Endothelial cell of umbilical vein (primary cell): ENCODE results near the gene CAPZA2. TPM values are rescaled to one million over a fixed set of nuclear protein-coding genes. Genes with fewer than 3 reads are reported as not detected.

Source experiments
- BruUV-seq: library from RNA; stranded (reverse); fragments of 400-500 nt; replicated peaks from 2 replicates; lab custom pipeline; 2021; lab: Mats Ljungman, UMichigan
- CTCF ChIA-PET: fragments of 300-600, 350-600 bp; sonication (Branson Sonifier 250); formaldehyde crosslinking; loops from one replicate; lab custom pipeline; 2021; ENCODE audit warnings: antibody characterized with exemption, inconsistent platforms; lab: Charles Lee
- POLR2A ChIA-PET: fragments of 300-600, 350-600 bp; sonication (Branson Sonifier 250); formaldehyde crosslinking; loops from one replicate; lab custom pipeline; 2021; ENCODE audit warnings: antibody characterized with exemption, inconsistent platforms; lab: Charles Lee
- DNase-seq: peaks from one replicate; pipeline ENCODE4 v3.0.0-alpha.2; 2011; ENCODE audit warnings: low read depth, low spot score
- FAIRE-seq: peaks from 2 replicates; lab custom pipeline; 2011; peaks lifted over from hg19 to GRCh38; lab: Jason Lieb, UNC
- H2AFZ ChIP-seq: 2 replicates; pipeline ENCODE4 v1.6.0; 2012; ENCODE audit warnings: low read depth, low read length, control low read depth, inconsistent platforms
- H3K27ac ChIP-seq: 2 replicates; pipeline ENCODE4 v1.5.1; 2011; ENCODE audit warnings: low read depth, mild to moderate bottlenecking, control low read depth, low read length, moderate library complexity; ENCODE audit not compliant: insufficient read depth
- H3K27me3 ChIP-seq, 2 experiments: 2 replicates each; pipeline versions ENCODE4 v1.6.0 to v1.6.1; 2011; ENCODE audit warnings: low read length in 2 of 2, mixed read lengths in 1 of 2; ENCODE audit not compliant: control insufficient read depth in 2 of 2, insufficient read depth in 2 of 2
- H3K36me3 ChIP-seq, 2 experiments: 2 replicates in 1 of 2; 3 replicates in 1 of 2; pipeline ENCODE4 v1.5.1; 2011; ENCODE audit warnings: low read length in 2 of 2, mild to moderate bottlenecking in 1 of 2, moderate library complexity in 1 of 2; ENCODE audit not compliant: control insufficient read depth in 2 of 2, insufficient read depth in 2 of 2; ENCODE audit errors: extremely low read depth in 1 of 2
- H3K4me1 ChIP-seq: 3 replicates; pipeline ENCODE4 v1.5.1; 2011; ENCODE audit warnings: mild to moderate bottlenecking, low read length; ENCODE audit not compliant: control insufficient read depth, insufficient read depth; ENCODE audit errors: extremely low read depth
- H3K4me2 ChIP-seq: 2 replicates; pipeline ENCODE4 v1.6.1; 2011; ENCODE audit warnings: low read length, control low read depth, mixed read lengths; ENCODE audit not compliant: insufficient read depth
- H3K4me3 ChIP-seq, 3 experiments: fragments of 200-600 bp in 1 of 3; sonication (generic), shearing (Covaris generic) in 1 of 3; replicated peaks in 1 of 3; 2 replicates each; pipeline ENCODE4 v1.5.1; 2011 to 2016; ENCODE audit warnings: control low read depth in 3 of 3, low read length in 3 of 3, mild to moderate bottlenecking in 2 of 3, inconsistent platforms in 1 of 3, low read depth in 1 of 3, moderate library complexity in 1 of 3; ENCODE audit not compliant: insufficient read depth in 1 of 3
- H3K79me2 ChIP-seq: 2 replicates; pipeline ENCODE4 v1.6.0; 2012; ENCODE audit warnings: low read length, inconsistent platforms; ENCODE audit not compliant: control insufficient read depth, insufficient read depth
- H3K9ac ChIP-seq: replicated peaks from 2 replicates; pipeline ENCODE3; 2011; ENCODE audit warnings: low read length, control low read depth; ENCODE audit not compliant: insufficient read depth; ENCODE audit errors: extremely low read depth
- H3K9me1 ChIP-seq: replicated peaks from 3 replicates; pipeline ENCODE4 v1.6.0; 2011; ENCODE audit warnings: mild to moderate bottlenecking, low read length; ENCODE audit not compliant: control insufficient read depth, insufficient read depth; ENCODE audit errors: extremely low read depth
- H3K9me3 ChIP-seq: replicated peaks from 2 replicates; pipeline ENCODE4 v1.5.1; 2012; ENCODE audit warnings: low read length, inconsistent platforms; ENCODE audit not compliant: control insufficient read depth, insufficient read depth
- H4K20me1 ChIP-seq: replicated peaks from 2 replicates; pipeline ENCODE3; 2011; ENCODE audit warnings: mild to moderate bottlenecking, low read length; ENCODE audit not compliant: control insufficient read depth, insufficient read depth; ENCODE audit errors: extremely low read depth
- EZH2 ChIP-seq: IDR thresholded peaks from 2 replicates; pipeline ENCODE4 v1.6.1; 2012; ENCODE audit warnings: borderline replicate concordance, low read depth, mild to moderate bottlenecking, moderate library complexity, low read length, inconsistent platforms; ENCODE audit not compliant: severe bottlenecking
- FOS ChIP-seq: IDR thresholded peaks from 2 replicates; pipeline ENCODE4 v1.6.1; 2011; ENCODE audit warnings: mild to moderate bottlenecking, low read length, moderate library complexity, borderline replicate concordance; ENCODE audit not compliant: insufficient read depth
- GATA2 ChIP-seq: IDR thresholded peaks from 2 replicates; pipeline ENCODE4 v1.7.0; 2011; ENCODE audit warnings: low read depth, mild to moderate bottlenecking, moderate library complexity, mixed read lengths, low read length; ENCODE audit not compliant: insufficient read length, insufficient read depth
- JUN ChIP-seq: IDR thresholded peaks from 2 replicates; pipeline ENCODE4 v1.6.1; 2011; ENCODE audit warnings: borderline replicate concordance, low read depth; ENCODE audit not compliant: insufficient read length, insufficient read depth
- MYC ChIP-seq: IDR thresholded peaks from one replicate; pipeline ENCODE4 v1.6.1; 2011; ENCODE audit warnings: mild to moderate bottlenecking, low read depth, low read length
- POLR2A ChIP-seq: IDR thresholded peaks from 2 replicates; pipeline ENCODE4 v1.6.1; 2012; ENCODE audit warnings: low read depth, mild to moderate bottlenecking, control low read depth, low read length
- POLR2AphosphoS5 ChIP-seq: IDR thresholded peaks from 2 replicates; pipeline ENCODE4 v1.6.1; 2012; ENCODE audit warnings: low read depth, mild to moderate bottlenecking, control low read depth, low read length, moderate library complexity; ENCODE audit not compliant: insufficient read depth
- dilution Hi-C: fragments of 300-500 bp; cut with MboI; formaldehyde crosslinking; loops from one replicate; pipeline ENCODE4 v1.15.0; 2019; ENCODE audit warnings: low sequenced_read_pairs; ENCODE audit not compliant: extremely low pct_ligation_motif_present
- intact Hi-C: fragments of 100-400 bp; cut with micrococcal nuclease; formaldehyde crosslinking; loops from one replicate; pipeline ENCODE4 v1.10.0; 2022
- polyA plus RNA-seq, 4 experiments: library from polyadenylated mRNA; depleted of rRNA in 3 of 4; stranded (reverse) in 3 of 4; unstranded in 1 of 4; fragments of >200 nt; gene quantifications; 2 replicates each; pipeline versions ENCODE4 v1.2.1 to v1.2.3, GENCODE V29; 2011 to 2012; ENCODE audit warnings: missing spikeins in 1 of 4
- total RNA-seq: library from RNA; stranded (reverse); gene quantifications from 2 replicates; pipeline ENCODE4 v1.2.3, GENCODE V29; 2021
- TF ChIP-seq, protein P1 (sequence below): IDR thresholded peaks from 2 replicates; pipeline ENCODE4 v1.6.1; 2011; ENCODE audit not compliant: insufficient read depth, insufficient read length
- TF ChIP-seq, protein P2 (sequence below), 2 donors: IDR thresholded peaks; 1 replicate in 1 of 2; 2 replicates in 1 of 2; pipeline ENCODE4 v1.5.1; 2011; ENCODE audit warnings: low read length in 2 of 2, mild to moderate bottlenecking in 2 of 2, moderate library complexity in 2 of 2, control low read depth in 1 of 2, inconsistent platforms in 1 of 2, low read depth in 1 of 2; ENCODE audit not compliant: insufficient read depth in 1 of 2; ENCODE audit errors: extremely low read depth in 1 of 2

Gene CAPZA2
- total and polyA plus RNA-seq, 2 donors (not counting 3 experiments of a cell fraction or from before 2014, with no cell fraction given) = 48.1 to 347 TPM

DNA sequence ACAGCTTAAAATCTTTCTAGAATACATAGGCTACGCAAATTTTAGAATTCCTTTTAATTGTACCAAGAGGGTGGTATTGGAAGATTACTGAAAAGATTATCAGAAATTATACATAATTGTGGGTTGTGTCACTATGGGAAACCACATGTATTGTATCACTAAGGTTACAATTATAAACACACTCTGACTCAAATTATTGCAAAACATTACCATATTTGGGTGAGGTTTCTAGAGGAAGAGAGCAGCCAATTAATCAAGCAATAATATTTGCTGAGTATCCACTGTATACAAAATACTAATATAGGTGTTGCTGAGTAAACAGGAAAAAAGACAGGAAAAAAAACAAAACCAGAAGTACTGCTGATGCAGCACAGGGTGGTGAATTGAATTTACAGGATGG, 3.1 kb upstream of the CAPZA2 start:
- no peak overlapping the region for H3K4me2 ChIP-seq
- H3K27ac ChIP-seq = no peak overlapping the region
- H3K79me2 ChIP-seq = peaks cover 19% of the 10 kb centered on the region
- intact Hi-C loops = no loop called here
- H3K9ac ChIP-seq = no peak overlapping the region
- POLR2A ChIA-PET = interaction anchor here (0.6 kb wide), 1 partner anchor 8 kb away, joined by 5 read pairs; no protein-coding TSS in a partner anchor
- H4K20me1 ChIP-seq = no peaks in the 10 kb centered on the region
- TF ChIP-seq, protein P1, sequence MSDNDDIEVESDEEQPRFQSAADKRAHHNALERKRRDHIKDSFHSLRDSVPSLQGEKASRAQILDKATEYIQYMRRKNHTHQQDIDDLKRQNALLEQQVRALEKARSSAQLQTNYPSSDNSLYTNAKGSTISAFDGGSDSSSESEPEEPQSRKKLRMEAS = no peak
- no peak for TF ChIP-seq FOS
- no peak for TF ChIP-seq EZH2
- TF ChIP-seq GATA2 = no peak
- TF ChIP-seq POLR2AphosphoS5 = no peak
- TF ChIP-seq MYC = no peak
- no peaks in the 10 kb centered on the region for H3K9me3 ChIP-seq
- FAIRE-seq (no peak), DNase-seq (peak; percentile 48)
- CTCF ChIA-PET = no interaction called here
- H3K27me3 ChIP-seq = no peaks in the 10 kb centered on the region
- no peaks in the 10 kb centered on the region for H3K36me3 ChIP-seq
- H3K4me3 ChIP-seq = no peak overlapping the region
- H3K9me1 ChIP-seq = no peaks in the 10 kb centered on the region
- H3K4me1 ChIP-seq = peaks cover 3% of the 10 kb centered on the region
- H2AFZ ChIP-seq = no peak overlapping the region
- BruUV-seq = no TSS peak
- dilution Hi-C loops = no loop called here

DNA sequence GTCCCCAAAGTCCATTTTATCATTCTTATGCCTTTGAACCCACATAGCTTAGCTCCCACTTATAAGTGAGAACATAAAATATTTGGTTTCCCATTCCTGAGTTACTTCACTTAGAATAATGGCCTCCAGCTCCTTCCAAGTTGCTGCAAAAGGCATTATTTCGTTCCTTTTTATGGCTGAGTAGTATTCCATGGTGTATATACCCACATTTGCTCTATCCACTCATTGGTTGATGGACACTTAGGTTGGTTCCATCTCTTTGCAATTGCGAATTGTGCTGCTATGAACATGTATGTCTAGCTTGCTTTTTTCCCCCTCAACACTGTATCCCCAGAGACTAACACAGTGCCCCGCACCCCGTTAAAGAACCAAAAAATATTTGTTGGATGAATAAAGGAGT, 670 bp upstream of the CAPZA2 start:
- TF ChIP-seq GATA2 (no peak), MYC (no peak), JUN (no peak), POLR2A (no peak), POLR2AphosphoS5 (no peak), EZH2 (no peak), FOS (no peak)
- TF ChIP-seq, protein P2, sequence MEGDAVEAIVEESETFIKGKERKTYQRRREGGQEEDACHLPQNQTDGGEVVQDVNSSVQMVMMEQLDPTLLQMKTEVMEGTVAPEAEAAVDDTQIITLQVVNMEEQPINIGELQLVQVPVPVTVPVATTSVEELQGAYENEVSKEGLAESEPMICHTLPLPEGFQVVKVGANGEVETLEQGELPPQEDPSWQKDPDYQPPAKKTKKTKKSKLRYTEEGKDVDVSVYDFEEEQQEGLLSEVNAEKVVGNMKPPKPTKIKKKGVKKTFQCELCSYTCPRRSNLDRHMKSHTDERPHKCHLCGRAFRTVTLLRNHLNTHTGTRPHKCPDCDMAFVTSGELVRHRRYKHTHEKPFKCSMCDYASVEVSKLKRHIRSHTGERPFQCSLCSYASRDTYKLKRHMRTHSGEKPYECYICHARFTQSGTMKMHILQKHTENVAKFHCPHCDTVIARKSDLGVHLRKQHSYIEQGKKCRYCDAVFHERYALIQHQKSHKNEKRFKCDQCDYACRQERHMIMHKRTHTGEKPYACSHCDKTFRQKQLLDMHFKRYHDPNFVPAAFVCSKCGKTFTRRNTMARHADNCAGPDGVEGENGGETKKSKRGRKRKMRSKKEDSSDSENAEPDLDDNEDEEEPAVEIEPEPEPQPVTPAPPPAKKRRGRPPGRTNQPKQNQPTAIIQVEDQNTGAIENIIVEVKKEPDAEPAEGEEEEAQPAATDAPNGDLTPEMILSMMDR (IDR thresholded peaks at IDR 0.05; ENCODE audit: extremely low read depth in 1 of 2, insufficient read depth in 1 of 2, low read depth in 1 of 2, low read length in 2 of 2) = no peak
- TF ChIP-seq, protein P1 = no peak
- H3K27ac ChIP-seq = no peak overlapping the region
- POLR2A ChIA-PET = no interaction called here
- H3K9me1 ChIP-seq = no peaks in the 10 kb centered on the region
- no peaks in the 10 kb centered on the region for H4K20me1 ChIP-seq
- H3K9ac ChIP-seq = no peak overlapping the region
- intact Hi-C loops = loop anchor here (1.0 to 2.0 kb wide), 5 partner anchors 10 to 269 kb away; partner anchors contain the start of gene MET
- H3K36me3 ChIP-seq = no peaks in the 10 kb centered on the region
- DNase-seq (no peak), FAIRE-seq (no peak)
- H3K27me3 ChIP-seq = no peaks in the 10 kb centered on the region
- no peaks in the 10 kb centered on the region for H3K9me3 ChIP-seq
- dilution Hi-C loops = no loop called here
- BruUV-seq = no TSS peak
- H2AFZ ChIP-seq = peak overlapping the region; percentile 37
- H3K4me3 ChIP-seq = no peak overlapping the region
- peaks cover 15% of the 10 kb centered on the region for H3K4me1 ChIP-seq
- peaks cover 43% of the 10 kb centered on the region for H3K79me2 ChIP-seq
- H3K4me2 ChIP-seq = peak overlapping the region; percentile 23
- CTCF ChIA-PET = interaction anchor here (0.8 to 1.5 kb wide), 4 partner anchors 9 to 208 kb away, joined by 3 to 7 read pairs (median 3); no protein-coding TSS in a partner anchor
